CD8-positive, alpha-beta memory T cell (primary cell): ENCODE measurements around the gene FIGNL2. TPM values are rescaled to one million over a fixed set of nuclear protein-coding genes. Genes with fewer than 3 reads are reported as not detected.

ENCODE experiments used
- CTCF ChIA-PET: fragments of 350-600 bp; sonication (Branson Sonifier 250); formaldehyde crosslinking; loops from one replicate; lab custom pipeline; 2021; ENCODE audit warnings: antibody characterized with exemption; lab: Charles Lee
- POLR2A ChIA-PET: fragments of 350-600 bp; sonication (Branson Sonifier 250); formaldehyde crosslinking; loops from one replicate; lab custom pipeline; 2021; ENCODE audit warnings: antibody characterized with exemption; lab: Charles Lee
- DNase-seq, 5 donors: peaks; one replicate each; pipeline versions ENCODE4 v3.0.0 to v3.0.0-alpha.2; 2020 to 2022; ENCODE audit warnings: mixed read lengths in 1 of 5
- H3K27ac ChIP-seq: one replicate; pipeline ENCODE4 v1.7.0; 2013; ENCODE audit warnings: low read depth, mild to moderate bottlenecking, low read length, moderate library complexity
- H3K27me3 ChIP-seq: 2 replicates; pipeline ENCODE4 v1.7.0; 2013; ENCODE audit warnings: low read length, mild to moderate bottlenecking; ENCODE audit not compliant: insufficient read depth, poor library complexity, severe bottlenecking
- H3K36me3 ChIP-seq: 2 replicates; pipeline ENCODE4 v1.7.0; 2013; ENCODE audit warnings: mild to moderate bottlenecking, low read length, moderate library complexity; ENCODE audit not compliant: insufficient read depth
- H3K4me1 ChIP-seq: 2 replicates; pipeline ENCODE4 v1.7.0; 2013; ENCODE audit warnings: mild to moderate bottlenecking, low read length, moderate library complexity; ENCODE audit not compliant: insufficient read depth
- H3K4me3 ChIP-seq: 2 replicates; pipeline ENCODE4 v1.7.0; 2013; ENCODE audit warnings: mild to moderate bottlenecking, low read length
- H3K9me3 ChIP-seq: 2 replicates; pipeline ENCODE4 v1.7.0; 2013; ENCODE audit warnings: mild to moderate bottlenecking, low read length
- H3K27ac Mint-ChIP-seq, 8 donors: one replicate each; pipeline ENCODE4 v1.8.0; 2020 to 2021; ENCODE audit warnings: mixed read lengths in 8 of 8, mild to moderate bottlenecking in 6 of 8, inconsistent platforms in 3 of 8, moderate library complexity in 3 of 8
- H3K27me3 Mint-ChIP-seq, 2 donors: one replicate each; pipeline ENCODE4 v1.8.0; 2020 to 2021; ENCODE audit warnings: mixed read lengths in 2 of 2, mild to moderate bottlenecking in 1 of 2, moderate library complexity in 1 of 2
- H3K36me3 Mint-ChIP-seq, 3 donors: one replicate each; pipeline ENCODE4 v1.8.0; 2020 to 2021; ENCODE audit warnings: mixed read lengths in 3 of 3, inconsistent platforms in 1 of 3, mild to moderate bottlenecking in 1 of 3
- H3K4me1 Mint-ChIP-seq, 3 donors: one replicate each; pipeline ENCODE4 v1.8.0; 2020 to 2021; ENCODE audit warnings: mixed read lengths in 3 of 3, inconsistent platforms in 1 of 3, mild to moderate bottlenecking in 1 of 3
- H3K4me3 Mint-ChIP-seq, 7 donors: one replicate each; pipeline ENCODE4 v1.8.0; 2020 to 2021; ENCODE audit warnings: mixed read lengths in 7 of 7, mild to moderate bottlenecking in 6 of 7, moderate library complexity in 4 of 7, inconsistent platforms in 2 of 7
- H3K9me3 Mint-ChIP-seq, 5 donors: one replicate each; pipeline ENCODE4 v1.8.0; 2020 to 2022; ENCODE audit warnings: mixed read lengths in 5 of 5, mild to moderate bottlenecking in 3 of 5, moderate library complexity in 2 of 5, inconsistent platforms in 1 of 5
- polyA plus RNA-seq: library from polyadenylated mRNA; unstranded; fragments of 300-500 nt; fragmentation: Illumina TruSeq; gene quantifications from one replicate; pipeline ENCODE4 v1.2.3, GENCODE V29; 2021
- total RNA-seq, 2 experiments: library from RNA; stranded (reverse); gene quantifications; one replicate each; pipeline ENCODE4 v1.2.3, GENCODE V29; 2021

FIGNL2 gene
- total and polyA plus RNA-seq, 3 experiments from 2014 or later = 0.12 to 0.70 (median 0.42) TPM

DNA sequence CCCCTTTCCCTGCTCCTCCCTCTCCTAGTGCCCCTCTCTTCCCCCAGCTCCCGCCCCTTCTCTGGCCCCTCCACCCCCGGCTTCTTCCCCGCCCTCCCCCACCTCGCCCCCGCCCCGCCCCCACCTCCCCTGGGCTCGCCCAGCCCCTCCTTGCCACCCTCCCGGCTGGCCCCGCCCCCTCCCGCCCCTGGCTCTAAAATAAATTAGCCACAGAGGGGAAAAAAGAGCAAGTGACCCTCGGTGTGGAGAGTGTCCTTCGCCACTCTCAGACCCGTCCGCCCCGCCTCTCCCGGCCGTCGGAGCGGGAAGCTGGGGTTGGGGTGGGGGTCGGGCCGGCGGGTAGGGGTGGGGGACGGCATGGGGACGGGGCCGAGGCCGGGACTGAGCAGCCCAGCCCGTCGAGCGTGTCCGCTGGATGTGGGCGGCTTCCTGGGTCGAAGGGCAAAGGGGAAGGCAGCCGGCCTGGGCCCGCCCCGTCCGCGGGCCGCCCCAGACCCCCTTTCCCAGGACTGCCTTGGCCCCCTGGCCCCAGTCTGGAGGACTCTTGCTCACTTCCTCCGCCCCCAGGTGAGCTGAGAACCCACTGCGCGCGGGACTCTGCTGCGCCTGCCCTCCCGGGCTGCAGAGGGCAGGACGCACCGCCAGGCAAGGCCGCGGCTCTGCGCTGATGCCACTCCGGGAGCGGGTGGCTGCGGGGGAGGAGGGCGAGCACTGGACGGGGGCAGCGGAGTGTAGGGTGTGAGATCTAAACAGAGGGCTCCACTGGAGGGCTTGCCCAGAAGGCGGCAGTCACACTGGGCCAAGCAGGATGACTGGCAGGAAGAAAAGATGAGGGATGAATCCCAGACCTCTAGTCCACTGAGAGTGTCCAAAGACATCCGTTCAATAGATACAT, 570 bp upstream of the FIGNL2 start:
- H3K27me3 Mint-ChIP-seq = peaks cover 35 to 57% of the 10 kb centered on the region in 2 donors
- Histone ChIP-seq H3K4me1 (peaks cover 8% of the 10 kb centered on the region), H3K27ac (no peak overlapping the region), H3K4me3 (no peak overlapping the region), H3K27me3 (peaks cover 26% of the 10 kb centered on the region), H3K36me3 (no peaks in the 10 kb centered on the region), H3K9me3 (no peaks in the 10 kb centered on the region)
- H3K27ac Mint-ChIP-seq = no peak overlapping the region
- H3K36me3 Mint-ChIP-seq = peaks cover 0 to 4% (median 0%) of the 10 kb centered on the region in 3 donors
- no peaks in the 10 kb centered on the region for H3K9me3 Mint-ChIP-seq
- peaks cover 5 to 26% (median 13%) of the 10 kb centered on the region in 3 donors for H3K4me1 Mint-ChIP-seq
- no peak for DNase-seq
- POLR2A ChIA-PET = no interaction called here
- H3K4me3 Mint-ChIP-seq = no peak overlapping the region
- CTCF ChIA-PET = interaction anchor here (0.7 to 1.4 kb wide), 2 partner anchors 15 to 25 kb away, joined by 3 to 4 read pairs; no protein-coding TSS in a partner anchor

- CTCF ChIA-PET = no interaction called here
- H3K36me3 ChIP-seq = no peaks in the 10 kb centered on the region
- no peaks in the 10 kb centered on the region for H3K9me3 ChIP-seq
- POLR2A ChIA-PET = no interaction called here
- no peak overlapping the region for H3K27ac ChIP-seq
- H3K4me1 ChIP-seq = peaks cover 8% of the 10 kb centered on the region
- H3K4me3 Mint-ChIP-seq = peak overlapping the region; percentile 41 to 81 (median 59)
- H3K36me3 Mint-ChIP-seq = peaks cover 0 to 4% (median 0%) of the 10 kb centered on the region in 3 donors
- DNase-seq = no peak
- H3K27me3 Mint-ChIP-seq = peaks cover 36 to 58% of the 10 kb centered on the region in 2 donors
- H3K27ac Mint-ChIP-seq = peak overlapping the region in 1 of 8 donors; percentile 57
- H3K9me3 Mint-ChIP-seq = no peaks in the 10 kb centered on the region
- H3K4me3 ChIP-seq = no peak overlapping the region
- peaks cover 30% of the 10 kb centered on the region for H3K27me3 ChIP-seq
- H3K4me1 Mint-ChIP-seq = peaks cover 5 to 26% (median 13%) of the 10 kb centered on the region in 3 donors
Measured at GRCh38 chr12:51847643-51848325, 734 bp downstream of the FIGNL2 start.

- H3K27me3 Mint-ChIP-seq = peaks cover 37 to 61% of the 10 kb centered on the region in 2 donors
- H3K27me3 ChIP-seq = peaks cover 35% of the 10 kb centered on the region
Measured at GRCh38 chr12:51846911-51847642, 1.4 kb downstream of the FIGNL2 start.

DNA sequence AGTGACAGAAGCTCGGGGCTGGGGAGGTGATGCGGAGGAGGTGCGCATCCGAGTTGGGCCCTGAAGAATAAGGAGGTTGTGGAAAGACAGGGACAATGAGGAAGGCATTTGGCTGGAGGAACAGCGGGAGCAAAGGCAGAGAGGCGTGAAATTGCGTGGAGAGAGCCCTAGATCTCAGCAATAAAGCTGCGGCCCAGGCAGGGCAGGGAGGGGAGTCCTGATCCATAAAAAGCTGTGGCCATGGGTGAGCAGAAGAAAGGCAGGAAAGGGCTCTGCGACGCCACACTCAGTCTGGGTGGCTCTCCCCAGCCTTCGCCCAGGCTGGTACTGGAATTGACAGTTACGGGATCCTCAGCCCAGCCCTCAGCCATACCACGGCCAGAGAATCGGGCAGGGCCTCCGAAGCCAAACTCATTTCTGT, 2.2 kb downstream of the FIGNL2 start:
- Histone ChIP-seq H3K4me3 (no peak overlapping the region), H3K27ac (no peak overlapping the region), H3K4me1 (peaks cover 8% of the 10 kb centered on the region), H3K9me3 (no peaks in the 10 kb centered on the region), H3K36me3 (no peaks in the 10 kb centered on the region), H3K27me3 (peaks cover 35% of the 10 kb centered on the region)
- DNase-seq = no peak
- peaks cover 0 to 4% (median 0%) of the 10 kb centered on the region in 3 donors for H3K36me3 Mint-ChIP-seq
- peak overlapping the region in 1 of 8 donors; percentile 89 for H3K27ac Mint-ChIP-seq
- no peaks in the 10 kb centered on the region for H3K9me3 Mint-ChIP-seq
- POLR2A ChIA-PET = no interaction called here
- peaks cover 41 to 64% of the 10 kb centered on the region in 2 donors for H3K27me3 Mint-ChIP-seq
- H3K4me3 Mint-ChIP-seq = peak overlapping the region in 5 of 7 donors; percentile 50 to 79 (median 74)
- CTCF ChIA-PET = no interaction called here
- H3K4me1 Mint-ChIP-seq = peaks cover 5 to 24% (median 11%) of the 10 kb centered on the region in 3 donors

More at GRCh38 chr12:51846911-51847642, 1.4 kb downstream of the FIGNL2 start:
- DNase-seq = peak in 4 of 5 donors; percentile 15 to 36 (median 22)
- CTCF ChIA-PET = no interaction called here
- POLR2A ChIA-PET = no interaction called here
- Histone ChIP-seq H3K4me1 (peaks cover 8% of the 10 kb centered on the region), H3K4me3 (peak overlapping the region; percentile 19), H3K36me3 (no peaks in the 10 kb centered on the region), H3K27ac (no peak overlapping the region), H3K9me3 (no peaks in the 10 kb centered on the region)
- H3K27ac Mint-ChIP-seq = peak overlapping the region in 2 of 8 donors; percentile 70 to 84
- H3K4me1 Mint-ChIP-seq = peaks cover 5 to 26% (median 13%) of the 10 kb centered on the region in 3 donors
- H3K36me3 Mint-ChIP-seq = peaks cover 0 to 4% (median 0%) of the 10 kb centered on the region in 3 donors
- H3K9me3 Mint-ChIP-seq = no peaks in the 10 kb centered on the region
- peak overlapping the region; percentile 45 to 87 (median 80) for H3K4me3 Mint-ChIP-seq

DNA sequence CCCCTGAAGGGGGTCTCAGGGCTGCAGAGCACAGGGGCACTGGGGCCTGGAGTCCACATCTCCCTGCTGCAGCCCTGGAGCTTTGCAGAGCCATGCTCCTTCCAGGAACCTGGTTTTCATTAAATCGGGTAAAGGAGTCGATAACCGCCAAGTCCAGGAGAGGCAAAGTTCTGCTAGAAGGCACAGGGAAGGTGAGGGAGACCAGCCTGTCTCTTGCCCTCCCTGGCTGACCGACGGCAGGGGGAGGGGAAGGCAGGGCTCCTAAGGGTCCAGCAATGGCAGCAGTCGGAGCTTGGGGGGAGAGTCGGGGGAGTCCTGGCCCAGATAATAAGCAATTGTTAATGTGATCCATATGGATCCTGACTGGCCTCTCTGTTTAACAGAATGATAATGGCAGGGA, 3.0 kb downstream of the FIGNL2 start:
- peaks cover 41 to 59% of the 10 kb centered on the region in 2 donors for H3K27me3 Mint-ChIP-seq
- Histone ChIP-seq H3K27ac (no peak overlapping the region), H3K4me1 (peaks cover 8% of the 10 kb centered on the region), H3K4me3 (no peak overlapping the region), H3K36me3 (no peaks in the 10 kb centered on the region), H3K9me3 (no peaks in the 10 kb centered on the region), H3K27me3 (peaks cover 42% of the 10 kb centered on the region)
- POLR2A ChIA-PET = no interaction called here
- DNase-seq = no peak
- H3K9me3 Mint-ChIP-seq = no peaks in the 10 kb centered on the region
- H3K4me3 Mint-ChIP-seq = peak overlapping the region in 3 of 7 donors; percentile 12 to 68 (median 20)
- no peak overlapping the region for H3K27ac Mint-ChIP-seq
- CTCF ChIA-PET = interaction anchor here (1.2 kb wide), 1 partner anchor 24 kb away, joined by 3 read pairs; no protein-coding TSS in a partner anchor
- peaks cover 5 to 19% (median 10%) of the 10 kb centered on the region in 3 donors for H3K4me1 Mint-ChIP-seq
- H3K36me3 Mint-ChIP-seq = peaks cover 0 to 4% (median 0%) of the 10 kb centered on the region in 3 donors

GRCh38 chr12:51844854-51845253, 3.7 kb downstream of the FIGNL2 start:
- DNase-seq = no peak
- Mint-ChIP-seq H3K4me1 (peaks cover 5 to 19% (median 10%) of the 10 kb centered on the region in 3 donors), H3K4me3 (peak overlapping the region in 1 of 7 donors; percentile 69), H3K27ac (no peak overlapping the region), H3K36me3 (peaks cover 0 to 4% (median 0%) of the 10 kb centered on the region in 3 donors), H3K27me3 (peaks cover 43 to 59% of the 10 kb centered on the region in 2 donors), H3K9me3 (no peaks in the 10 kb centered on the region)
- ChIA-PET POLR2A (no interaction called here), CTCF (interaction anchor here (1.2 kb wide), 1 partner anchor 24 kb away, joined by 3 read pairs; no protein-coding TSS in a partner anchor)
- H3K36me3 ChIP-seq = no peaks in the 10 kb centered on the region
- H3K4me1 ChIP-seq = peaks cover 8% of the 10 kb centered on the region
- H3K9me3 ChIP-seq = no peaks in the 10 kb centered on the region
- peaks cover 42% of the 10 kb centered on the region for H3K27me3 ChIP-seq
- H3K27ac ChIP-seq = no peak overlapping the region
- no peak overlapping the region for H3K4me3 ChIP-seq

- H3K36me3 ChIP-seq = no peaks in the 10 kb centered on the region
- peaks cover 0 to 4% (median 0%) of the 10 kb centered on the region in 3 donors for H3K36me3 Mint-ChIP-seq
- no peak overlapping the region for H3K4me3 ChIP-seq
- H3K27me3 ChIP-seq = peaks cover 42% of the 10 kb centered on the region
- H3K27me3 Mint-ChIP-seq = peaks cover 50 to 64% of the 10 kb centered on the region in 2 donors
- H3K27ac Mint-ChIP-seq = no peak overlapping the region
- POLR2A ChIA-PET = no interaction called here
- peaks cover 8% of the 10 kb centered on the region for H3K4me1 ChIP-seq
- no peak overlapping the region for H3K4me3 Mint-ChIP-seq
- no peaks in the 10 kb centered on the region for H3K9me3 ChIP-seq
- CTCF ChIA-PET = interaction anchor here (1.5 kb wide), 1 partner anchor 21 kb away, joined by 4 read pairs; no protein-coding TSS in a partner anchor
- no peak overlapping the region for H3K27ac ChIP-seq
- H3K4me1 Mint-ChIP-seq = peaks cover 5 to 9% (median 6%) of the 10 kb centered on the region in 3 donors
- H3K9me3 Mint-ChIP-seq = no peaks in the 10 kb centered on the region
- no peak for DNase-seq
Measured at GRCh38 chr12:51841727-51842126, 6.8 kb downstream of the FIGNL2 start.
